Measurements from ENCODE around the gene TAX1BP1. TPM values are rescaled to one million over a fixed set of nuclear protein-coding genes. Genes with fewer than 3 reads are reported as not detected.
"Not testable (repeated sequence)": the region's sequence is repeated elsewhere in the genome, so short reads cannot be mapped to it uniquely, and the experiment has no call there.

TAX1BP1 gene
- total RNA-seq, 1 experiment from 2014 or later = 58.3 TPM

DNA sequence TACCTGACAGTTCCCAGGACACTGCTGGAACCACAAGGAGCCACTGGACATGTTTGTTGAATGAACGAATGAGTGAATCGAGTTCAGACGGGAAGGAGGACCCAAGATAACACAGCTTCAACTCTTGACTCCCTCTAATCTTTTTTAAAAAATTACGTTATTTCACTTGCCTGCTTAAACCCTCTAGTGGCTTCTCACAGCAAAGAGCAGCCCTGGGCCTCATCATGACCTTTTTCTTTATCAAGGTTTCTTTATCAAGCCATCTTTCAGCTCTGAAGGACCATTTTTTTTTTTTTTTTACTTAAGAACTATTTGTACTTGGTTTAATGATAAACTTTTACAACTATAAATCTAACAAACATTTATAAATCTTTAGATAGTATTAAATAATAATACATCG lies 110.6 kb downstream of the TAX1BP1 start:
- Histone ChIP-seq H3K14ac (ENCODE audit: insufficient read depth, low read length) (no peak overlapping the region), H2BK15ac (ENCODE audit: low read depth, low read length) (no peak overlapping the region), H3T11ph (ENCODE audit: low read length) (no peak overlapping the region), H3K27me3 (ENCODE audit: insufficient read depth, low read length) (no peaks in the 10 kb centered on the region), H2BK20ac (ENCODE audit: low read depth, low read length, poor library complexity, severe bottlenecking) (no peak overlapping the region), H2BK12ac (ENCODE audit: insufficient read length, low read depth, low read length) (no peak overlapping the region), H2BK5ac (ENCODE audit: insufficient read length, low read length) (no peak overlapping the region), H3K9me3 (ENCODE audit: control insufficient read depth, low read depth, low read length) (no peaks in the 10 kb centered on the region), H3K4me2 (ENCODE audit: insufficient read depth, insufficient read length, low read length) (no peak overlapping the region), H3K79me2 (ENCODE audit: insufficient read depth, low read length) (no peaks in the 10 kb centered on the region), H3K56ac (ENCODE audit: insufficient read length, low read depth, low read length) (no peak overlapping the region), H2BK120ac (ENCODE audit: low read depth, low read length, poor library complexity, severe bottlenecking) (no peak overlapping the region), H3K4me1 (ENCODE audit: insufficient read depth, low read length) (no peaks in the 10 kb centered on the region), H3K4ac (ENCODE audit: low read depth, low read length) (no peak overlapping the region), H3K79me1 (ENCODE audit: insufficient read depth, low read depth, low read length, poor library complexity, severe bottlenecking) (no peaks in the 10 kb centered on the region), H3K9ac (ENCODE audit: extremely low read depth, insufficient read length, low read length) (no peak overlapping the region), H4K20me1 (ENCODE audit: control insufficient read depth, insufficient read depth, insufficient read length) (no peaks in the 10 kb centered on the region), H4K91ac (ENCODE audit: insufficient read length, low read depth, low read length) (no peak overlapping the region), H2AK5ac (ENCODE audit: insufficient read length, low read length) (no peak overlapping the region), H4K8ac (replicated peaks; ENCODE audit: insufficient read length, low read depth, low read length) (no peak overlapping the region), H2AFZ (ENCODE audit: low read length) (no peak overlapping the region), H3K18ac (ENCODE audit: insufficient read length, low read depth, low read length) (no peak overlapping the region), H4K5ac (ENCODE audit: insufficient read length, low read depth, low read length) (no peak overlapping the region), H3K27ac (ENCODE audit: insufficient read length, low read depth, low read length) (no peak overlapping the region), H3K23ac (ENCODE audit: insufficient read length, low read depth, low read length) (no peak overlapping the region), H3K23me2 (ENCODE audit: insufficient read length, low read depth, low read length, poor library complexity, severe bottlenecking) (no peaks in the 10 kb centered on the region)
- no peak for DNase-seq
- WGBS (ENCODE audit: extremely low coverage, insufficient read length, low lambda C conversion rate) = no CpG with 5 or more reads among the region's 5 CpGs
- peaks cover 0 to 2% of the 10 kb centered on the region in 2 experiments; a peak in 1 of 4 replicates for H3K4me1 Mint-ChIP-seq
- no peaks in the 10 kb centered on the region for H3K27me3 Mint-ChIP-seq (ENCODE audit: low read depth)
- H3K36me3 Mint-ChIP-seq (ENCODE audit: insufficient read depth in 1 of 3, low read depth in 3 of 3) = peaks cover 3 to 6% (median 6%) of the 10 kb centered on the region in 3 experiments
- no peak overlapping the region for H3K4me3 Mint-ChIP-seq
- no peak overlapping the region for H3K27ac Mint-ChIP-seq
- TF ChIP-seq, protein P1, sequence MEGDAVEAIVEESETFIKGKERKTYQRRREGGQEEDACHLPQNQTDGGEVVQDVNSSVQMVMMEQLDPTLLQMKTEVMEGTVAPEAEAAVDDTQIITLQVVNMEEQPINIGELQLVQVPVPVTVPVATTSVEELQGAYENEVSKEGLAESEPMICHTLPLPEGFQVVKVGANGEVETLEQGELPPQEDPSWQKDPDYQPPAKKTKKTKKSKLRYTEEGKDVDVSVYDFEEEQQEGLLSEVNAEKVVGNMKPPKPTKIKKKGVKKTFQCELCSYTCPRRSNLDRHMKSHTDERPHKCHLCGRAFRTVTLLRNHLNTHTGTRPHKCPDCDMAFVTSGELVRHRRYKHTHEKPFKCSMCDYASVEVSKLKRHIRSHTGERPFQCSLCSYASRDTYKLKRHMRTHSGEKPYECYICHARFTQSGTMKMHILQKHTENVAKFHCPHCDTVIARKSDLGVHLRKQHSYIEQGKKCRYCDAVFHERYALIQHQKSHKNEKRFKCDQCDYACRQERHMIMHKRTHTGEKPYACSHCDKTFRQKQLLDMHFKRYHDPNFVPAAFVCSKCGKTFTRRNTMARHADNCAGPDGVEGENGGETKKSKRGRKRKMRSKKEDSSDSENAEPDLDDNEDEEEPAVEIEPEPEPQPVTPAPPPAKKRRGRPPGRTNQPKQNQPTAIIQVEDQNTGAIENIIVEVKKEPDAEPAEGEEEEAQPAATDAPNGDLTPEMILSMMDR (conservative IDR thresholded peaks at IDR 0.05) = no peak; the same call in 2 of the 3 replicates
- peaks cover 4 to 6% of the 10 kb centered on the region in 2 experiments; a peak in 4 of 5 replicates for H3K9me3 Mint-ChIP-seq

DNA sequence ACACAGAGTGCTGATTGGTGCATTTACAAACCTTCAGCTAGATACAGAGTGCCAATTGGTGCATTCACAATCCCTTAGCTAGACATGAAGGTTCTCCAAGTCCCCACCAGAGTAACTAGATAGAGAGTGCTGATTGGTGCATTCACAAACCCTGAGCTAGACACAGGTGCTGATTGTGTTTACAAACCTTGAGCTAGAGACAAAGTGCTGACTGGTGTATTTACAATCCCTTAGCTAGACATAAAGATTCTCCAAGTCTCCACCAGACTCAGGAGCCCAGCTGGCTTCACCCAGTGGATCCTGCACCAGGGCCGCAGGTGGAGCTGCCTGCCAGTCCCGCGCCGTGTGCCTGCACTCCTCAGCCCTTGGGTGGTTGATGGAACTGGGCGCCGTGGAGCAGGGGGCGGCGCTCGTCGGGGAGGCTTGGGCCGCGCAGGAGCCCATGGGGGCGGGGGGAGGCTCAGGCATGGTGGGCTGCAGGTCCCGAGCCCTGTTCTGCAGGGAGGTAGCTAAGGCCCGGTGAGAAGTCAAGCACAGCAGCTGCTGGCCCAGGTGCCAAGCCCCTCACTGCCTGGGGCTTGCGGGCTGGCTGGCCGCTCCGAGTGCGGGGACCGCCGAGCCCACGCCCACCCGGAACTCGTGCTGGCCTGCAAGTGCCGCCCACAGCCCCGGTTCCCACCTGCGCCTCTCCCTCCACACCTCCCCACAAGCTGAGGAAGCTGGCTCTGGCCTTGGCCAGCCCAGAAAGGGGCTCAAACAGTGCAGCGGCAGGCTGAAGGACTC lies 116.9 kb downstream of the TAX1BP1 start:
- H2BK5ac ChIP-seq (ENCODE audit: insufficient read length, low read length); H3K4me1 Mint-ChIP-seq; H2AFZ ChIP-seq (ENCODE audit: low read length); H3K79me1 ChIP-seq (ENCODE audit: insufficient read depth, low read depth, low read length, poor library complexity, severe bottlenecking); H2BK15ac ChIP-seq (ENCODE audit: low read depth, low read length); H2BK120ac ChIP-seq (ENCODE audit: low read depth, low read length, poor library complexity, severe bottlenecking); H2BK20ac ChIP-seq (ENCODE audit: low read depth, low read length, poor library complexity, severe bottlenecking); H3K23me2 ChIP-seq (ENCODE audit: insufficient read length, low read depth, low read length, poor library complexity, severe bottlenecking); H4K91ac ChIP-seq (ENCODE audit: insufficient read length, low read depth, low read length); H3K4me2 ChIP-seq (ENCODE audit: insufficient read depth, insufficient read length, low read length); H3K9ac ChIP-seq (ENCODE audit: extremely low read depth, insufficient read length, low read length); H3K27me3 Mint-ChIP-seq (ENCODE audit: low read depth); H3K23ac ChIP-seq (ENCODE audit: insufficient read length, low read depth, low read length); DNase-seq; H4K8ac ChIP-seq (replicated peaks; ENCODE audit: insufficient read length, low read depth, low read length); H3K4me1 ChIP-seq (ENCODE audit: insufficient read depth, low read length); H3K56ac ChIP-seq (ENCODE audit: insufficient read length, low read depth, low read length); H3K27ac Mint-ChIP-seq; H3T11ph ChIP-seq (ENCODE audit: low read length); H3K9me3 ChIP-seq (ENCODE audit: control insufficient read depth, low read depth, low read length); H3K18ac ChIP-seq (ENCODE audit: insufficient read length, low read depth, low read length); H3K14ac ChIP-seq (ENCODE audit: insufficient read depth, low read length); H3K27me3 ChIP-seq (ENCODE audit: insufficient read depth, low read length); H3K79me2 ChIP-seq (ENCODE audit: insufficient read depth, low read length); H3K4ac ChIP-seq (ENCODE audit: low read depth, low read length); H2AK5ac ChIP-seq (ENCODE audit: insufficient read length, low read length); H2BK12ac ChIP-seq (ENCODE audit: insufficient read length, low read depth, low read length); H4K20me1 ChIP-seq (ENCODE audit: control insufficient read depth, insufficient read depth, insufficient read length); H3K4me3 Mint-ChIP-seq; H4K5ac ChIP-seq (ENCODE audit: insufficient read length, low read depth, low read length); H3K27ac ChIP-seq (ENCODE audit: insufficient read length, low read depth, low read length): not testable (repeated sequence)
- no CpG with 5 or more reads among the region's 28 CpGs for WGBS (ENCODE audit: extremely low coverage, insufficient read length, low lambda C conversion rate)
- H3K36me3 Mint-ChIP-seq (ENCODE audit: insufficient read depth in 1 of 3, low read depth in 3 of 3) = peaks cover 9 to 17% (median 17%) of the 10 kb centered on the region in 3 experiments
- H3K9me3 Mint-ChIP-seq = peaks cover 4 to 14% of the 10 kb centered on the region in 2 experiments

All from H9 (cell line).